Activated naive CD8-positive, alpha-beta T cell treated with anti-CD3 and anti-CD28 coated beads, Interleukin-2, amount 10 ng/mL, durations not matched to agents 7 days and 5 days (primary cell): ENCODE measurements around the gene SPATA25. TPM values are rescaled to one million over a fixed set of nuclear protein-coding genes. Genes with fewer than 3 reads are reported as not detected.

Source experiments
- ATAC-seq: fragments of 150-1000 bp; cut with Tn5 transposase; one replicate; pipeline ENCODE4 v1.10.0; 2021; ENCODE audit warnings: low read depth, moderate library complexity
- POLR2A ChIA-PET: fragments of 350-600 bp; sonication (Branson Sonifier 250); formaldehyde crosslinking; loops from one replicate; lab custom pipeline; 2021; ENCODE audit warnings: antibody characterized with exemption; lab: Charles Lee
- DNase-seq: peaks from one replicate; pipeline ENCODE4 v3.0.0; 2021
- H3K27ac Mint-ChIP-seq: one replicate; pipeline ENCODE4 v1.8.0; 2022; ENCODE audit warnings: mild to moderate bottlenecking, mixed read lengths
- H3K27me3 Mint-ChIP-seq: one replicate; pipeline ENCODE4 v1.8.0; 2022; ENCODE audit warnings: mild to moderate bottlenecking, moderate library complexity, mixed read lengths
- H3K36me3 Mint-ChIP-seq: one replicate; pipeline ENCODE4 v1.8.0; 2021; ENCODE audit warnings: mild to moderate bottlenecking, mixed read lengths
- H3K4me1 Mint-ChIP-seq: one replicate; pipeline ENCODE4 v1.8.0; 2021; ENCODE audit warnings: mixed read lengths
- H3K4me3 Mint-ChIP-seq: one replicate; pipeline ENCODE4 v1.8.0; 2022; ENCODE audit warnings: mild to moderate bottlenecking, moderate library complexity, mixed read lengths
- H3K9me3 Mint-ChIP-seq: one replicate; pipeline ENCODE4 v1.8.0; 2021; ENCODE audit warnings: mixed read lengths
- total RNA-seq, 2 experiments: library from RNA; stranded (reverse); gene quantifications; one replicate each; pipeline ENCODE4 v1.2.3, GENCODE V29; 2021

SPATA25 gene
- total RNA-seq, 2 experiments from 2014 or later: 1.7 to 2.0 TPM

DNA sequence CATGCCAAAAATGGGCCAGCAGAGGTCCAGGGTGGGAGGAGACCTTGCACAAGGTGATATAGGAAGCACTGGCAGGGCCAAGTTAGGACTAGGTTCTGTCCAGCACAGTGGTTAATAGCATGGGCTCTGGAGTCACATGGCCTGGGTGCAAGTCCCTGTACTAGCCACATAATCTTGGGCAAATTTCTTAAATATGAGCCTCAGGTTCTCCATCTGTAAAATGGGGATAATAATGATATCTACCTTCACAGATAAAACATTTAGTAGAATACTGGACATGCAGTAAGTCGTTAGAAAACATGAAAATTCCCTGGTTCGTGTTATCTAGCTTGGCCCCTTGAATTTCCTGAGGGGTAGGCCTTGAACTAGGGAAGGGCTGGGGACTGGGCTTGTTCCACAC lies 9.9 kb upstream of the SPATA25 start:
- POLR2A ChIA-PET: interaction anchor here (0.6 to 1.7 kb wide), 2 partner anchors 16 to 18 kb away, joined by 3 to 5 read pairs; partner anchors contain the start of gene ZSWIM1
- Mint-ChIP-seq H3K27ac (no peak overlapping the region), H3K27me3 (no peaks in the 10 kb centered on the region), H3K9me3 (no peaks in the 10 kb centered on the region), H3K36me3 (peaks cover 1% of the 10 kb centered on the region), H3K4me3 (no peak overlapping the region), H3K4me1 (peaks cover 13% of the 10 kb centered on the region)
- no peak for DNase-seq
- no peak for ATAC-seq

DNA sequence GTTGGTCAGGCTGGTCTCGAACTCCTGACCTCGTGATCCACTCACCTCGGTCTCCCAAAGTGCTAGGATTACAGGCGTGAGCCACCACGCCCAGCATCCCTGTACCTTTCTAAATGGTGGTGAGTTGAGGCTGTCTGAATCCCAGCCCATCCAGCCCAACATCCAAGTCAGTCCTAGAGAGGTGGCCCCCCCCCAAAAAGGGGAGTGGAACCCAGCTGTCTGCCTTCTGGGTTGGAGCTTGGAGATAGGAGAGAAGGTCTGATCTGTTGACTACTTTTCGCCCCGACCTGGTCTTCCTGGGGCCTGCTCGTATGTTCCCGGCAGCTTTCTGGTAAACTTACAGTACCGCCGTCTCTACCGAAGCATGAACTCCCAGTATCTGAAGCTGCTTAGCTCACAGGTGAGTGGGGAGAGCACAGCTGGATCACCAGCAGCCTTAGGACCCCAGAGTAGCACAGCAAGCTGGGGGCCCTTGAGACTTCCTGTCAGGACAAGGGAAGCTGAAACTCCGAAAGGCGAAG lies 9.3 kb upstream of the SPATA25 start:
- Mint-ChIP-seq H3K36me3 (peaks cover 1% of the 10 kb centered on the region), H3K9me3 (no peaks in the 10 kb centered on the region), H3K4me1 (peaks cover 17% of the 10 kb centered on the region), H3K27ac (no peak overlapping the region), H3K4me3 (no peak overlapping the region), H3K27me3 (no peaks in the 10 kb centered on the region)
- POLR2A ChIA-PET: interaction anchor here (0.6 to 1.7 kb wide), 2 partner anchors 16 to 19 kb away, joined by 3 to 5 read pairs; partner anchors contain the start of gene ZSWIM1
- ATAC-seq (no peak), DNase-seq (no peak)

GRCh38 chr20:45894797-45895196 lies 7.4 kb upstream of the SPATA25 start:
- no peak for DNase-seq

GRCh38 chr20:45893831-45894230 lies 6.4 kb upstream of the SPATA25 start:
- POLR2A ChIA-PET: interaction anchor here (0.7 to 5.5 kb wide), 2 partner anchors 12 to 41 kb away, joined by 3 to 43 read pairs; partner anchors contain the start of gene PCIF1
- H3K4me3 Mint-ChIP-seq: no peak overlapping the region
- H3K9me3 Mint-ChIP-seq: no peaks in the 10 kb centered on the region
- no peak for DNase-seq
- peaks cover 1% of the 10 kb centered on the region for H3K36me3 Mint-ChIP-seq
- H3K27me3 Mint-ChIP-seq: no peaks in the 10 kb centered on the region
- ATAC-seq: no peak
- peaks cover 25% of the 10 kb centered on the region for H3K4me1 Mint-ChIP-seq
- peak overlapping the region; percentile 9 for H3K27ac Mint-ChIP-seq

More at GRCh38 chr20:45894797-45895196, 7.4 kb upstream of the SPATA25 start:
- Mint-ChIP-seq H3K4me3 (no peak overlapping the region), H3K27me3 (no peaks in the 10 kb centered on the region), H3K27ac (no peak overlapping the region), H3K9me3 (no peaks in the 10 kb centered on the region), H3K36me3 (peaks cover 1% of the 10 kb centered on the region), H3K4me1 (peaks cover 22% of the 10 kb centered on the region)
- POLR2A ChIA-PET: interaction anchor here (0.8 to 5.5 kb wide), 2 partner anchors 14 to 40 kb away, joined by 3 to 43 read pairs; partner anchors contain the start of gene PCIF1
- ATAC-seq: no peak

GRCh38 chr20:45892828-45893500 lies 5.5 kb upstream of the SPATA25 start:
- Mint-ChIP-seq H3K9me3 (no peaks in the 10 kb centered on the region), H3K4me1 (peaks cover 26% of the 10 kb centered on the region), H3K4me3 (peak overlapping the region; percentile 92), H3K36me3 (peaks cover 1% of the 10 kb centered on the region), H3K27me3 (no peaks in the 10 kb centered on the region), H3K27ac (peak overlapping the region; percentile 56)
- POLR2A ChIA-PET: interaction anchor here (0.6 to 5.5 kb wide), 7 partner anchors 9 to 922 kb away, joined by 3 to 43 read pairs (median 4); partner anchors contain the start of genes PCIF1 and ZSWIM1
- no peak for ATAC-seq
- DNase-seq: no peak

GRCh38 chr20:45892049-45892825 lies 4.8 kb upstream of the SPATA25 start:
- ATAC-seq (no peak), DNase-seq (no peak)
- H3K4me1 Mint-ChIP-seq: peaks cover 26% of the 10 kb centered on the region
- H3K27me3 Mint-ChIP-seq: no peaks in the 10 kb centered on the region
- H3K36me3 Mint-ChIP-seq: peaks cover 1% of the 10 kb centered on the region
- POLR2A ChIA-PET: interaction anchor here (1.1 to 5.5 kb wide), 6 partner anchors 10 to 43 kb away, joined by 4 to 43 read pairs (median 8); partner anchors contain the start of genes PCIF1 and ZSWIM1
- peak overlapping the region; percentile 92 for H3K4me3 Mint-ChIP-seq
- H3K9me3 Mint-ChIP-seq: no peaks in the 10 kb centered on the region
- H3K27ac Mint-ChIP-seq: peak overlapping the region; percentile 74

- no peaks in the 10 kb centered on the region for H3K27me3 Mint-ChIP-seq
- peaks cover 27% of the 10 kb centered on the region for H3K4me1 Mint-ChIP-seq
- H3K27ac Mint-ChIP-seq: peak within 1 kb of the TSS; percentile 86
- ATAC-seq (peak; percentile 73), DNase-seq (peak; percentile 88)
- POLR2A ChIA-PET: interaction anchor here (0.8 to 5.5 kb wide), 11 partner anchors 10 to 79 kb away, joined by 3 to 43 read pairs (median 5); partner anchors contain the start of genes ACOT8, PCIF1, ZSWIM1 and ZSWIM3
- peaks cover 1% of the 10 kb centered on the region for H3K36me3 Mint-ChIP-seq
- H3K9me3 Mint-ChIP-seq: no peaks in the 10 kb centered on the region
- H3K4me3 Mint-ChIP-seq: peak within 1 kb of the TSS; percentile 92
These were observed 3.9 kb upstream of the SPATA25 start, which contains the start of the genes CTSA and NEURL2 for GRCh38 chr20:45890985-45891983. Gene CTSA, plus strand, starts transcription at chr20:45891335. Its CDS starts 234 bp downstream, at chr20:45891569. Gene NEURL2, minus strand, starts transcription at chr20:45891208. Its CDS starts 217 bp downstream, at chr20:45890991.

- Mint-ChIP-seq H3K4me1 (peaks cover 32% of the 10 kb centered on the region), H3K27ac (peak overlapping the region; percentile 86), H3K4me3 (peak overlapping the region; percentile 92), H3K9me3 (no peaks in the 10 kb centered on the region), H3K27me3 (no peaks in the 10 kb centered on the region), H3K36me3 (peaks cover 1% of the 10 kb centered on the region)
- POLR2A ChIA-PET: interaction anchor here (0.8 to 5.5 kb wide), 12 partner anchors 9 to 83 kb away, joined by 3 to 43 read pairs (median 6); partner anchors contain the start of genes ACOT8, PCIF1, ZSWIM1 and ZSWIM3
- peak; percentile 59 for DNase-seq
- peak; percentile 33 for ATAC-seq
These were observed 2.9 kb upstream of the SPATA25 start for GRCh38 chr20:45890077-45890984.

- Mint-ChIP-seq H3K9me3 (no peaks in the 10 kb centered on the region), H3K4me1 (peaks cover 43% of the 10 kb centered on the region), H3K27me3 (no peaks in the 10 kb centered on the region), H3K27ac (no peak overlapping the region), H3K4me3 (no peak overlapping the region), H3K36me3 (peaks cover 4% of the 10 kb centered on the region)
- no peak for DNase-seq
- ATAC-seq: no peak
- POLR2A ChIA-PET: no interaction called here
These were observed 1.3 kb upstream of the SPATA25 start for GRCh38 chr20:45888681-45889080.

DNA sequence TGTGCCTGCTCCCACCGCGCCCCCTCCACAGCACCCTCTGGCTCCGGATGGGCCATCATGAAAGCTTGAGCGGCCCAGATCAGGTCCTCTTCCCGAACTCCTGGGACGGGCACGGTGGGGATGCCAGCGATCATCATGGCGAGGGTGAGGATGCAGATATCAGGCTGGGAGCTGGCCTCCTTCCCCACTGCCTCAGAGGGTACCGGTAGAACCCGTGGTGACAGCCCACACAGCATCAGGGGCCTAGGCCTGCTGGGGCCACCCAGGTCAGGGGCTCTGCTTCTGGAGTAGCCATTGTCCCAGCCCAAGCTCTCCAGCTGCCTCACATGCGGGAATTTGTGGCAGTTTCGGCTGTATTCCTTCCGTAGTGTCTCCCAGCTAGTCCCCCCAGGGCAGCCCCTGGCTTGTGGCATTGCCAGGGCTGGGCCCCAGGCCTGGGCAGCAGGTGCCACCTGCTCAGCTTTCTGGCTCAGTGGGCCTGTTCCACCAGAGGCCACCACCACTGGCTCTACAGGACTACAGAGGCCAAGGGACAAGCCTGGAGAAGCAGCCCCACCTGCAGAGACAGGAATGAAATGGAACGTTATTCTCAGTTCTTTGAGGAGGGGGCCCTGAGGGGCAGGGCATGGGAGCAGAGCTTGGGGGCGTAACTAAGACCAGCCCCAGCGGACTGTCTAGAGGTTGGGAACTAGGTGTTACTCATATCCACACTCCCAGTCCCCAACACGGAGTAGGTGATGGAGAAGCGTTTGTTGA lies 654 bp downstream of the SPATA25 start:
- POLR2A ChIA-PET: interaction anchor here (0.7 to 3.8 kb wide), 3 partner anchors 14 to 29 kb away, joined by 3 to 15 read pairs (median 3); partner anchors contain the start of genes ACOT8 and ZSWIM3
- Mint-ChIP-seq H3K4me3 (no peak overlapping the region), H3K9me3 (no peaks in the 10 kb centered on the region), H3K27ac (no peak overlapping the region), H3K36me3 (peaks cover 17% of the 10 kb centered on the region), H3K27me3 (no peaks in the 10 kb centered on the region), H3K4me1 (peaks cover 42% of the 10 kb centered on the region)
- ATAC-seq (no peak), DNase-seq (no peak)
